ENCODE results near the gene UBE2E1. TPM values are rescaled to one million over a fixed set of nuclear protein-coding genes. Genes with fewer than 3 reads are reported as not detected.

Gene UBE2E1
- total RNA-seq = 10 to 100 TPM; 56.5 to 68.5 TPM

DNA sequence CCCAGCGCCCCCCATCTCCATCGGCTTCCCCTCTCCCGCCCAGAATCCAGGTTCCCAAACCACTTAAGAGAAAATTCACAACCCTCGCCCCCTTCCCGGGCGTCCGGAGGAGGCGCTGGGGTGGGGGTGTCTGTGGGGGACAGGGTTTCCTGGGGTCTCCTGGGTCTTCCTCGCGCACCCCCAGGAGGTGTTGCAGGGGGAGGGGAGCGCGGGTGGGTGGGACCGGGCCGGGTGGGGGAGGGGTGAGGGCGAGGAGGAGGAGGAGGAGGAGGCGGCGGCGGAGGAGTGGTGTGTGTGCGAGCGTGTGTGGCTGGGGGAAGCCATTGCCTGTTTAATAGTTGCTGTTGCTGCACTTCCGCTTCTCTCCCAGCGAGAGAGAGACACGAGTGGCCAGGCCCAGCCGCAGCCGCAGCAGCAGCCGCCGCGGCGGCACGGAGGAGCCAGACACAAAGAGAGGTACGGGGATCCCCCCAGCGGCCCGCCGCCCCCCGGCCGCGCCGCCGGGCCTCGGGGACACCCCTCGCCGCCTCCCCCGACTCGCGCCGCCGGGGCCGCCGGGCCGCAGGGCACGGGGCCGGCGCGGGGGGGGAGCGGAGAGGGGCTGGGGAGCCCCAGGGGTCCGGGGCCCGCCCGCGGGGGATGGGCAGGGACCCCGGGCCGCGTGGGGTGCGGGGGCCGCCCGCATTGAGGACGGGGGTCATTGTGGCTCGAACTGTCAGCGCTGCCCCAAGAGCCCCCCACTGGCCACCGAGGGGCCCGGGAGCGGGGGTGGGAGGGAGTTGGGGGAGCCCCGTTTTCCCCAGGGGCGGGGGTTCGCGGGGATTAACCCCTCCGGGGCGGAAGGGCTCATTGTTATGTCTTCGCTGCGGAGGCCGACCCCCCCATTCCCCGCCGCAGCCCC is at the start of gene UBE2E1:
Gene UBE2E1, plus strand, starts transcription at position 323 of the 901 bp plus-strand sequence. CDS start 1,315 bp downstream, outside the sequence.
- ATAC-seq (peak; percentile 90 to 91), DNase-seq (ENCODE audit: low spot score) (peak; percentile 77)
- peaks cover 35 to 39% of the 10 kb centered on the region in 2 donors for H3K4me1 Mint-ChIP-seq (ENCODE audit: low read depth in 2 of 2)
- peak within 1 kb of the TSS; percentile 88 for H3K4me3 Mint-ChIP-seq
- peak within 1 kb of the TSS; percentile 72 to 94 for H3K27ac Mint-ChIP-seq
- H3K36me3 Mint-ChIP-seq = peaks cover 6% of the 10 kb centered on the region
- no peaks in the 10 kb centered on the region for H3K9me3 Mint-ChIP-seq
- H3K27me3 Mint-ChIP-seq = no peaks in the 10 kb centered on the region

DNA sequence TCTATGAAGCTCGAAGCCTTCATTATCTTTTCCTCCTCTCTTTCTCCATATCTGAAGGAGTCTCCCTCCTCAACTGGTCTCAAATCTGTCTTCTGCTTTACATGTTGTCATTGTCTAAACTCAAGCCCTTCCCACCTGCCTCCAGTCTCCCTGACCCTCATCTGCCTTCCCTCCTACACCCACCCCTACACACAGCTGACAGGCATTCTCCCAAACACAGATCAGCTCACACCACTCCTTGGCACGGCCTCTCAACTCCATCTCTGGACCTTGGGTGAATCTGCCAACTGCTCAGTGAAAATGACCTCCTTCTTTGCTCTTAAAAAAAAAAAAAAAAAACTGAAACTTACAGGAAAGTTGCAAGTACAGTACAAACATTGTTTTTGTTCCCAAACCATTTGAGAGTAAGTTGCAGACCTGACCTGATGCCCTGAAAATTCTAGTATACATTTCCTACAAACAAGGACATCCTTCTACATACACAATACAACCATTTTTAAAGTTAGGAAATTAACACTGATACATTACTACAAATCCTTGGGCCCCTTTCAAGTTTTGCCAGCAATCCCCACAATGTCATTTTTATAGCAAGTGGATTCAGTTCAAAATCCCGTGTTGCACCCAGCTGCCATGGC is 49.4 kb upstream of the UBE2E1 start:
- no peak for ATAC-seq
- H3K27ac Mint-ChIP-seq = peak overlapping the region in 1 of 2 donors; percentile 38
- no peaks in the 10 kb centered on the region for H3K27me3 Mint-ChIP-seq
- H3K36me3 Mint-ChIP-seq = no peaks in the 10 kb centered on the region
- H3K4me3 Mint-ChIP-seq = no peak overlapping the region
- peaks cover 28 to 29% of the 10 kb centered on the region in 2 donors for H3K4me1 Mint-ChIP-seq (ENCODE audit: low read depth in 2 of 2)
- no peak for DNase-seq (ENCODE audit: low spot score)
- no peaks in the 10 kb centered on the region for H3K9me3 Mint-ChIP-seq

DNA sequence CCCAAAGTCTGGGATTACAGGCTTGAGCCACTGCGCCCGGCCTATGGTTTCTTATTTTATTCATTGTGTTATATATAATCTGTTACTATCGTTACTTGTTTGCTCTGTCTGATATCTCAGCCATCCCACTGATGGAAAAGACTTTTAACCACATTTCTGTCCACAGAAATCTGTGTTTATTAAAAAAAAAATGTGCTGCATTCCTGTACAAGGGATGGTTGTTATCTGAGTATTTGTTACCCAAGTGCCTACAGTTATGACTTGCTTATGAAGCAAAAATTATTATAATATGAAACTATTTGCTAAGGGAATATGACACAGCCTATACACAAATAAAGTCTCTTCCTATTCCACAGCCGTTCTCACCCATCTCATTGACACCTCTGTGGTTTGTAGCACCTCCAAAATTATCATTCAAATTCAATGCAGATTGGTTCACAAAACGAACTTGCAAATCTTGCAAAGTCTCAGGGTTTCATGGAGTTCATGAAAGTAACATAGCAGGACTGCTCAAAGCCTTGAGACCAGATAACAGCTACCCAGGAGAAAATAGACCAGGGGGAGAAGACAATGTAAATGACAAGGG is 47.4 kb upstream of the UBE2E1 start:
- H3K27ac Mint-ChIP-seq = peak overlapping the region; percentile 22 to 26
- ATAC-seq (peak; percentile 75 to 84), DNase-seq (ENCODE audit: low spot score) (no peak)
- no peaks in the 10 kb centered on the region for H3K9me3 Mint-ChIP-seq
- no peaks in the 10 kb centered on the region for H3K36me3 Mint-ChIP-seq
- H3K4me3 Mint-ChIP-seq = peak overlapping the region; percentile 72
- H3K4me1 Mint-ChIP-seq (ENCODE audit: low read depth in 2 of 2) = peaks cover 46 to 47% of the 10 kb centered on the region in 2 donors
- no peaks in the 10 kb centered on the region for H3K27me3 Mint-ChIP-seq

DNA sequence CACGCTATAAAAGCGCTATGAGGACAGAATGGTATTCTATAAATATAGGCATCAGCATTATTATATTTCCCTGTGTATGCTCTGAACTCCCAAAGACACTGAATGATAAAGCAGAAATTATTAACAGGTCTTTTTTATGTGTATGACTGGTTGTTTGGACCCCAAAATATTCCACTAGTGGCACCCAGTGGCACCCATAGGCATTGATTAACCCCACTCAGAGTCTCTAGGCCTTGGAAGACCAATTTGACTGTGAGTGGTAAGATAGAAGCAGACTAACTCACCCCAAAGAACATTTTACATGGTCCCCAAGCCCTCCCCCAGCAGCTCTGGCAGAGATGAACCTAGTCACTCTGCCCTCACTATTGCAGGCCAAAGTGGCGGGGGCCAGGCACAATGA is 45.4 kb upstream of the UBE2E1 start:
- peak overlapping the region; percentile 62 to 77 for H3K27ac Mint-ChIP-seq
- H3K36me3 Mint-ChIP-seq = no peaks in the 10 kb centered on the region
- no peak for DNase-seq (ENCODE audit: low spot score)
- H3K27me3 Mint-ChIP-seq = no peaks in the 10 kb centered on the region
- H3K4me3 Mint-ChIP-seq = peak overlapping the region; percentile 57
- no peaks in the 10 kb centered on the region for H3K9me3 Mint-ChIP-seq
- peak in 1 of 2 donors; percentile 29 for ATAC-seq
- peaks cover 46 to 47% of the 10 kb centered on the region in 2 donors for H3K4me1 Mint-ChIP-seq (ENCODE audit: low read depth in 2 of 2)

DNA sequence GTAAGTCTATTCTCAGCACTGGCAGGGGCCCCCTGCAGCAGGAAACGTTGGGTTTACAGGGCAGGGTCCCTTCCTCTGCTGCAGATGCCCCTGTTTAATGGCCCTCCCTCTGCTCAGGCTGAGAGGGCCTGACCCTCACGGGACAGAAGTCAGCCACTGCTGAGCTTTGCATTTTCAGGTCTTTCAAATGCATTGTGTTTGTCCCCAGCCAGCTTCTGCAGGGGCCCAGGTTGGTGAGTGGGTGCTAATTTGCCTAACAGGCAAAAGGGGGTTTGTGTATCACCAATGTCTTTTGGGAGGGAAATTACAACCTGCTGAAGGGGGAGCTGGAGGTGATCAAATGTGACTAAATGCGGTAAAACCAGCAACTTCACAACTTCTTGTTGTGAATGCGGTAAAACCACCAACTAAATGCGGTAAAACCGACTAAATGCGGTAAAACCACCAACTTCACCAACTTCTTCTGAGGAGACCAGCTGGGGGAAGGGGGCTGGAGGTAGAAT is 44.8 kb upstream of the UBE2E1 start:
- peak; percentile 51 to 65 for ATAC-seq
- no peak for DNase-seq (ENCODE audit: low spot score)
- no peaks in the 10 kb centered on the region for H3K27me3 Mint-ChIP-seq
- H3K4me1 Mint-ChIP-seq (ENCODE audit: low read depth in 2 of 2) = peaks cover 46 to 47% of the 10 kb centered on the region in 2 donors
- no peaks in the 10 kb centered on the region for H3K36me3 Mint-ChIP-seq
- peak overlapping the region; percentile 62 to 77 for H3K27ac Mint-ChIP-seq
- peak overlapping the region; percentile 57 for H3K4me3 Mint-ChIP-seq
- H3K9me3 Mint-ChIP-seq = no peaks in the 10 kb centered on the region

GRCh38 chr3:23761440-23761896 is 44.3 kb upstream of the UBE2E1 start:
- Mint-ChIP-seq H3K36me3 (no peaks in the 10 kb centered on the region), H3K9me3 (no peaks in the 10 kb centered on the region), H3K4me1 (ENCODE audit: low read depth in 2 of 2) (peaks cover 46 to 47% of the 10 kb centered on the region in 2 donors), H3K4me3 (peak overlapping the region; percentile 57), H3K27ac (peak overlapping the region; percentile 62 to 77), H3K27me3 (no peaks in the 10 kb centered on the region)
- no peak for DNase-seq (ENCODE audit: low spot score)
- ATAC-seq = peak; percentile 15 to 55

DNA sequence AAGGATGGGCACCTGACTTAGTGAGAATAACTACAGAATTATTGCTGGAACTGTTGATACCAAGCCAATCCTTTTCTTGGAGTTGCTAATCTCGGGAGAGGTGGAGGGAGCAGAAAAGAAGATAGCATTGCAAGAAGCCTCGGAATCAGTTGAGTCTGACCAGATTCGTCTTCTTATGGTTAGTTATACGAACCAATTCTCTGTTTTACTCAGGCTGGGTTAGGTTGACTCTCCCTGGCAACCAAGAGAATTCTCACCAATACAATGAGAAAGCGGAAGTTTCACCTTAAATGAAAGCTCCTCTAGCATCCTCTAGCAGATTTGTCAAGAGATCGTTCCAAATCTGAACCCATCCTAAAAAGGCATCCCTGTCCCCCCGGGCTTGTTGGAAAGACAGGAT is 43.5 kb upstream of the UBE2E1 start:
- peaks cover 46 to 47% of the 10 kb centered on the region in 2 donors for H3K4me1 Mint-ChIP-seq (ENCODE audit: low read depth in 2 of 2)
- H3K9me3 Mint-ChIP-seq = no peaks in the 10 kb centered on the region
- DNase-seq (ENCODE audit: low spot score) (no peak), ATAC-seq (peak; percentile 34 to 79)
- H3K4me3 Mint-ChIP-seq = peak overlapping the region; percentile 45
- H3K36me3 Mint-ChIP-seq = no peaks in the 10 kb centered on the region
- peak overlapping the region; percentile 62 to 77 for H3K27ac Mint-ChIP-seq
- H3K27me3 Mint-ChIP-seq = no peaks in the 10 kb centered on the region

DNA sequence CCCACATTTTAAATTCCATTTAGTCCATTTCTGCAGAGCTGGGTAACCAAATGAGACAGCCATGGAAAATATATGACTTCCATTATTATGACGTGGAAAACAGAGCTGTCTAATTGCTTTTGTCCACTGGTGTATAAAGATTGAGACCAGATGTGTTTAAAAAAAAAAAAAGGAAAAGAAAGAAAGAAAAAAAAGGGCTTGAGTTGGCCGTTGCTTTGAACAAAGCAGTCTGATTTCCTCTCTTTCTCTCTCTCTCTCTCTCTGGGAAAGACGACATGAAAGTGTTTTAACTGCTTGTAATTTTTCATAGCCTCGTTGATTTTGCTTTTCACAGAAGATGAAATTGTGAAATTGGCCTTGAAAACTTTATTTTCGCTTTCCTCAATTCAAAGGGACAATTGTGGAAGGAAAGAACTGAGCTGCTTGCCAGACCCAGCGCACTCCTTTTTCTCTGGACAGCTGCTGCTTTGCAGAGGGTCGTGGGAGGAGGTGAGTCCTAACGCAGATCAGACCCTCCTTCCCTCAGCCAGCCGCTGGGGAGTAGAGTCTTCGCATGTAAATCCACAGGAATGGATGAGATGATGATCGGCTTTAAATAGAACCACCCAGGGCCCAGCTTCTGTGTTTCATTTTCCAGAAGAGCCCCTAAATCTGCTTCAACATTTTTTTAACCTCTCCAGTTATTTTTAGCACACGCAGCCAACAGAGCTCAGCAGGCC is 42.8 kb upstream of the UBE2E1 start:
- Mint-ChIP-seq H3K4me1 (ENCODE audit: low read depth in 2 of 2) (peaks cover 45 to 47% of the 10 kb centered on the region in 2 donors), H3K27me3 (no peaks in the 10 kb centered on the region), H3K36me3 (no peaks in the 10 kb centered on the region), H3K27ac (peak overlapping the region; percentile 62 to 77), H3K4me3 (peak overlapping the region; percentile 45), H3K9me3 (no peaks in the 10 kb centered on the region)
- DNase-seq (ENCODE audit: low spot score) (no peak), ATAC-seq (no peak)

DNA sequence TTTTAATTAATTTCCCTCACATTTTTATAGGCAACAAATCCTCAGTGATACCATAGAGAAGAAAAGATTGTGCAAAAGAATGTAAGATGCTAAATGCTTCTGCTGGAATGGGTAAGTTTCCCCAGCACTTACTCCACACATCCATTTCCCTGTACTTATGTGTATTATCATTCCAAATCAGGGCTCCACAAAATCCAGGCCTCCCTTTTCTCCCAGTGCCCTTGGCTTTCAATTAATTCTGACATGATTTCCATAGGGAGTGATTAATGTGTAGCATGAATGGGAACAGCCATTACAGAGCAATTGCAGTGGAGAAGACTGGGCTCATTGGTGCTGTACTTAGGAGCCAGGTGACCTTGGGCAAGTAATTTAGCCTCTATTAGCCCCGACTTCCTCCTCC is 41.3 kb upstream of the UBE2E1 start:
- Mint-ChIP-seq H3K4me3 (no peak overlapping the region), H3K27me3 (no peaks in the 10 kb centered on the region), H3K36me3 (no peaks in the 10 kb centered on the region), H3K27ac (no peak overlapping the region), H3K4me1 (ENCODE audit: low read depth in 2 of 2) (peaks cover 34 to 36% of the 10 kb centered on the region in 2 donors), H3K9me3 (no peaks in the 10 kb centered on the region)
- DNase-seq (ENCODE audit: low spot score) (no peak), ATAC-seq (no peak)

- ATAC-seq = no peak
- H3K27ac Mint-ChIP-seq = no peak overlapping the region
- H3K4me3 Mint-ChIP-seq = no peak overlapping the region
- peaks cover 6% of the 10 kb centered on the region in 2 donors for H3K4me1 Mint-ChIP-seq (ENCODE audit: low read depth in 2 of 2)
- no peaks in the 10 kb centered on the region for H3K9me3 Mint-ChIP-seq
- no peaks in the 10 kb centered on the region for H3K27me3 Mint-ChIP-seq
- DNase-seq (ENCODE audit: low spot score) = no peak
- H3K36me3 Mint-ChIP-seq = no peaks in the 10 kb centered on the region
These were observed 38.2 kb upstream of the UBE2E1 start for GRCh38 chr3:23767546-23767945.

DNA sequence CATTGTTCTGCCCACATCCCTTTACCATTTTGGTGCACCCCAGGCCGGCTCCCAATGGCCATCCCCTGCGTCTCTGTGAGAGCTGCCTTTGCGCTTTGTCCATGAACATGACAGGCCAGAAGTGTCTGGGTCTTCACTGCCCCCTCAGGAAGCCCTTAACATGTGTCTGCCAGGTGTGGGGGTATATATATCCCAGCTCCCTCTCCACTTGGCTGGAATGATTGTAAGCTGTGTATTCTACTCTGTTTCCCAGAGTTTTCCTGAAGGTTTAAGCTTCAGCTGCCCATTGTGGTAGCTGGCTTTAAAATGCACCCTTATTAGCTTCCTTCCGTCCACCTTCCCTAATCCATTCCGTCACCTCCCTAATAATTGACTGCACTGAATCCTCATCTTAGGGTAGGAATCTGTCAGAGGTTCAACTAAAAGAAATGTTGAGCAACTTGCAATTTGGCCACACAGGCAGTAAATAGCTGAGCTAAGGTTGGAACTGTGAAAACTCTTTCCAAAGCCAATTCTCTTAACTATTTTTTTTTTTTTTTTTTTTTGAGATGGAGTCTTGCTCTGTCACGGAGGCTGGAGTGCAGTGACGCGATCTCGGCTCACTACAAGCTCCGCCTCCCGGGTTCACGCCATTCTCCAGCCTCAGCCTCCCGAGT is 30.4 kb upstream of the UBE2E1 start:
- H3K27me3 Mint-ChIP-seq = peaks cover 3 to 5% of the 10 kb centered on the region in 2 donors
- DNase-seq (ENCODE audit: low spot score) (no peak), ATAC-seq (no peak)
- no peaks in the 10 kb centered on the region for H3K9me3 Mint-ChIP-seq
- no peaks in the 10 kb centered on the region for H3K36me3 Mint-ChIP-seq
- H3K4me1 Mint-ChIP-seq (ENCODE audit: low read depth in 2 of 2) = no peaks in the 10 kb centered on the region
- no peak overlapping the region for H3K4me3 Mint-ChIP-seq
- no peak overlapping the region for H3K27ac Mint-ChIP-seq

GRCh38 chr3:23776352-23776891 is 29.3 kb upstream of the UBE2E1 start:
- Mint-ChIP-seq H3K27me3 (peaks cover 4 to 14% of the 10 kb centered on the region in 2 donors), H3K9me3 (no peaks in the 10 kb centered on the region), H3K4me1 (ENCODE audit: low read depth in 2 of 2) (no peaks in the 10 kb centered on the region), H3K27ac (no peak overlapping the region), H3K36me3 (no peaks in the 10 kb centered on the region), H3K4me3 (no peak overlapping the region)
- DNase-seq (ENCODE audit: low spot score) (no peak), ATAC-seq (no peak)

Measured in natural killer cell treated with Interleukin-12 subunit alpha and Interleukin-12 subunit beta and Interleukin-15 and Interleukin-18, amount 100 ng/mL, for 72 hours (primary cell).